ENCODE results near the gene CCDC50.

Gene CCDC50

GRCh38 chr3:191306428-191306827 is 22.8 kb upstream of the CCDC50 start:
- H3K9ac ChIP-seq (ENCODE audit: low read length): no peak overlapping the region
- no peak for TF ChIP-seq CTCF (IDR thresholded peaks at IDR 0.05; ENCODE audit: low read length)
- no peak for TF ChIP-seq EZH2 (optimal IDR thresholded peaks at IDR 0.05; ENCODE audit: low read depth, low read length)
- TF ChIP-seq EZH2phosphoT487 (IDR thresholded peaks at IDR 0.05; ENCODE audit: low read length): no peak
- H3K4me3 ChIP-seq (ENCODE audit: low read length): no peak overlapping the region
- no peak overlapping the region for H3K27ac ChIP-seq (ENCODE audit: low read length)
- H2AFZ ChIP-seq (ENCODE audit: low read length): no peak overlapping the region
- H3K9me2 ChIP-seq (replicated peaks; ENCODE audit: insufficient read depth, low read length): no peaks in the 10 kb centered on the region
- no peaks in the 10 kb centered on the region for H4K20me1 ChIP-seq (ENCODE audit: insufficient read depth, low read length)
- peaks cover 7% of the 10 kb centered on the region for H3K4me1 ChIP-seq (ENCODE audit: low read length)
- no peaks in the 10 kb centered on the region for H3K27me3 ChIP-seq (replicated peaks; ENCODE audit: insufficient read depth, low read length)
- no peaks in the 10 kb centered on the region for H3K79me2 ChIP-seq (ENCODE audit: low read length)
- no peaks in the 10 kb centered on the region for H3K9me3 ChIP-seq (replicated peaks; ENCODE audit: insufficient read depth, low read length)
- no peaks in the 10 kb centered on the region for H3K36me3 ChIP-seq (replicated peaks; ENCODE audit: insufficient read depth, low read length)
- H3F3A ChIP-seq (ENCODE audit: insufficient read depth, low read length): no peaks in the 10 kb centered on the region
- H3K4me2 ChIP-seq (ENCODE audit: low read depth, low read length): no peak overlapping the region
- no peak for DNase-seq

- no peaks in the 10 kb centered on the region for H3K4me1 ChIP-seq (ENCODE audit: low read length)
- H3K36me3 ChIP-seq (replicated peaks; ENCODE audit: insufficient read depth, low read length): no peaks in the 10 kb centered on the region
- H3K79me2 ChIP-seq (ENCODE audit: low read length): no peaks in the 10 kb centered on the region
- no peaks in the 10 kb centered on the region for H3K9me3 ChIP-seq (replicated peaks; ENCODE audit: insufficient read depth, low read length)
- no peak overlapping the region for H3K4me2 ChIP-seq (ENCODE audit: low read depth, low read length)
- no peak for DNase-seq
- no peak for TF ChIP-seq EZH2phosphoT487 (IDR thresholded peaks at IDR 0.05; ENCODE audit: low read length)
- TF ChIP-seq EZH2 (optimal IDR thresholded peaks at IDR 0.05; ENCODE audit: low read depth, low read length): no peak
- TF ChIP-seq CTCF (IDR thresholded peaks at IDR 0.05; ENCODE audit: low read length): no peak
- H3K27me3 ChIP-seq (replicated peaks; ENCODE audit: insufficient read depth, low read length): no peaks in the 10 kb centered on the region
- H3F3A ChIP-seq (ENCODE audit: insufficient read depth, low read length): no peaks in the 10 kb centered on the region
- H3K4me3 ChIP-seq (ENCODE audit: low read length): no peak overlapping the region
- H3K9me2 ChIP-seq (replicated peaks; ENCODE audit: insufficient read depth, low read length): no peaks in the 10 kb centered on the region
- H3K27ac ChIP-seq (ENCODE audit: low read length): no peak overlapping the region
- no peak overlapping the region for H3K9ac ChIP-seq (ENCODE audit: low read length)
- H2AFZ ChIP-seq (ENCODE audit: low read length): no peak overlapping the region
- no peaks in the 10 kb centered on the region for H4K20me1 ChIP-seq (ENCODE audit: insufficient read depth, low read length)
Measured at GRCh38 chr3:191307341-191307740, 21.9 kb upstream of the CCDC50 start.

GRCh38 chr3:191313296-191313695 is 15.9 kb upstream of the CCDC50 start:
- H3K4me2 ChIP-seq (ENCODE audit: low read depth, low read length): no peak overlapping the region
- no peak overlapping the region for H3K9ac ChIP-seq (ENCODE audit: low read length)
- no peaks in the 10 kb centered on the region for H3K9me2 ChIP-seq (replicated peaks; ENCODE audit: insufficient read depth, low read length)
- H3K4me1 ChIP-seq (ENCODE audit: low read length): no peaks in the 10 kb centered on the region
- no peaks in the 10 kb centered on the region for H3K36me3 ChIP-seq (replicated peaks; ENCODE audit: insufficient read depth, low read length)
- no peak for DNase-seq
- no peaks in the 10 kb centered on the region for H3K9me3 ChIP-seq (replicated peaks; ENCODE audit: insufficient read depth, low read length)
- no peaks in the 10 kb centered on the region for H4K20me1 ChIP-seq (ENCODE audit: insufficient read depth, low read length)
- H2AFZ ChIP-seq (ENCODE audit: low read length): no peak overlapping the region
- no peak overlapping the region for H3K27ac ChIP-seq (ENCODE audit: low read length)
- no peak overlapping the region for H3K4me3 ChIP-seq (ENCODE audit: low read length)
- TF ChIP-seq EZH2phosphoT487 (IDR thresholded peaks at IDR 0.05; ENCODE audit: low read length): no peak
- TF ChIP-seq CTCF (IDR thresholded peaks at IDR 0.05; ENCODE audit: low read length): no peak
- no peak for TF ChIP-seq EZH2 (optimal IDR thresholded peaks at IDR 0.05; ENCODE audit: low read depth, low read length)
- no peaks in the 10 kb centered on the region for H3K27me3 ChIP-seq (replicated peaks; ENCODE audit: insufficient read depth, low read length)
- no peaks in the 10 kb centered on the region for H3K79me2 ChIP-seq (ENCODE audit: low read length)
- no peaks in the 10 kb centered on the region for H3F3A ChIP-seq (ENCODE audit: insufficient read depth, low read length)
